Osteoblast (primary cell): Measurements from ENCODE around the gene TFCP2. TPM values are rescaled to one million over a fixed set of nuclear protein-coding genes. Genes with fewer than 3 reads are reported as not detected.

Source experiments
- DNase-seq: peaks from one replicate; pipeline ENCODE4 v3.0.0; 2011; ENCODE audit warnings: low spot score, mixed read lengths; ENCODE audit not compliant: insufficient read length; ENCODE audit errors: missing footprints
- H2AFZ ChIP-seq: 2 replicates; pipeline ENCODE4 v1.6.0; 2011; ENCODE audit warnings: mild to moderate bottlenecking, low read length
- H3K27ac ChIP-seq: 2 replicates; pipeline ENCODE4 v1.5.1; 2011; ENCODE audit warnings: mild to moderate bottlenecking, low read depth, low read length, moderate library complexity
- H3K27me3 ChIP-seq: 2 replicates; pipeline ENCODE4 v1.6.0; 2012; ENCODE audit warnings: mild to moderate bottlenecking, control low read depth, inconsistent platforms, low read length, moderate library complexity; ENCODE audit not compliant: insufficient read depth
- H3K36me3 ChIP-seq: 2 replicates; pipeline ENCODE4 v1.5.1; 2011; ENCODE audit warnings: mild to moderate bottlenecking, low read length, control low read depth, moderate library complexity; ENCODE audit not compliant: insufficient read depth
- H3K4me1 ChIP-seq: 2 replicates; pipeline ENCODE4 v1.5.1; 2011; ENCODE audit warnings: mild to moderate bottlenecking, low read length, control low read depth, moderate library complexity; ENCODE audit not compliant: insufficient read depth
- H3K4me2 ChIP-seq: 2 replicates; pipeline ENCODE4 v1.6.0; 2011; ENCODE audit warnings: mild to moderate bottlenecking, low read length; ENCODE audit not compliant: insufficient read depth
- H3K4me3 ChIP-seq: fragments of 200-600 bp; sonication (generic); 3 replicates; pipeline ENCODE4 v1.5.1; 2012; ENCODE audit warnings: mild to moderate bottlenecking, low read length, inconsistent platforms; ENCODE audit not compliant: insufficient read depth
- H3K79me2 ChIP-seq: 2 replicates; pipeline ENCODE4 v1.6.0; 2012; ENCODE audit warnings: mild to moderate bottlenecking, low read length, control low read depth, inconsistent platforms; ENCODE audit not compliant: insufficient read depth
- H3K9me3 ChIP-seq: 2 replicates; pipeline ENCODE4 v1.5.1; 2011; ENCODE audit warnings: low read depth, low read length, control low read depth
- H4K20me1 ChIP-seq: 2 replicates; pipeline ENCODE4 v1.6.0; 2012; ENCODE audit warnings: mild to moderate bottlenecking, low read length, control low read depth; ENCODE audit not compliant: insufficient read depth
- CTCF ChIP-seq: IDR thresholded peaks from 2 replicates; pipeline ENCODE4 v1.5.1; 2011; ENCODE audit warnings: mild to moderate bottlenecking, low read depth, low read length, moderate library complexity; ENCODE audit errors: extremely low read depth
- total RNA-seq: library from RNA; depleted of rRNA; stranded (reverse); fragments of >200 nt; gene quantifications from 2 replicates; pipeline ENCODE4 v1.2.3, GENCODE V29; 2012

The TFCP2 gene
- total RNA-seq, 1 donor, result 7.6 TPM

- no peak for TF ChIP-seq CTCF
Observed at GRCh38 chr12:51216642-51217041, 43.7 kb upstream of the TFCP2 start.

DNA sequence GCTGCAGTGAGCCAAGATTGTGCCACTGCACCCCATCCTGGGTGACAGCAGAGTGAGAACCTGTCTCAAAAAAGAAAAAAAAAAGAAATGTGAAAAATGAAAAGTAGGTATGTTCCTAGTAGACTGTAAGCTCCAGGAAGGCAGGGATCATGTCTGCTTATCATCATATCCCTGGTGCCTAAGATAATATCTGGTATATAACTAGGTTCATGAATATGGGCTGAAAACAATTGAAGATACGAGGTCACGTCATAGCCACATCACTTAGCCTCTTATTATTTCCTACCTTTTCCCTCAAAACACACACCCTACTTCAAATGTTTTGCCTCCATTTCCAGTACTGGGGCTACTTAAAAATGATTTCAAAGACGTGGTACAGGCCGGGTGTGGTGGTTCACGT, 42.0 kb upstream of the TFCP2 start:
- H2AFZ ChIP-seq, result no peak overlapping the region

More at GRCh38 chr12:51216642-51217041, 43.7 kb upstream of the TFCP2 start:
- Histone ChIP-seq H2AFZ (peak overlapping the region; percentile 83), H3K79me2 (peaks cover 7% of the 10 kb centered on the region), H3K36me3 (no peaks in the 10 kb centered on the region), H3K4me3 (peak overlapping the region; percentile 88), H3K27ac (peak overlapping the region; percentile 53), H3K4me1 (peaks cover 15% of the 10 kb centered on the region), H3K9me3 (no peaks in the 10 kb centered on the region), H4K20me1 (no peaks in the 10 kb centered on the region), H3K4me2 (peak overlapping the region; percentile 84), H3K27me3 (no peaks in the 10 kb centered on the region)
- DNase-seq, result peak; percentile 50

GRCh38 chr12:51210690-51211395, 37.9 kb upstream of the TFCP2 start:
- TF ChIP-seq CTCF, result no peak
- H3K36me3 ChIP-seq, result peaks cover 6% of the 10 kb centered on the region
- no peak overlapping the region for H3K4me2 ChIP-seq
- H3K79me2 ChIP-seq, result peaks cover 7% of the 10 kb centered on the region
- H3K27ac ChIP-seq, result no peak overlapping the region
- DNase-seq, result no peak
- H4K20me1 ChIP-seq, result no peaks in the 10 kb centered on the region
- H3K4me3 ChIP-seq, result no peak overlapping the region
- H3K9me3 ChIP-seq, result no peaks in the 10 kb centered on the region
- H2AFZ ChIP-seq, result no peak overlapping the region
- H3K27me3 ChIP-seq, result no peaks in the 10 kb centered on the region
- H3K4me1 ChIP-seq, result no peaks in the 10 kb centered on the region

More for the DNA sequence above, 42.0 kb upstream of the TFCP2 start:
- no peak overlapping the region for H3K27ac ChIP-seq
- no peaks in the 10 kb centered on the region for H3K9me3 ChIP-seq
- H4K20me1 ChIP-seq, result no peaks in the 10 kb centered on the region
- peaks cover 7% of the 10 kb centered on the region for H3K79me2 ChIP-seq
- TF ChIP-seq CTCF, result no peak
- H3K4me1 ChIP-seq, result peaks cover 15% of the 10 kb centered on the region
- H3K27me3 ChIP-seq, result no peaks in the 10 kb centered on the region
- H3K4me2 ChIP-seq, result no peak overlapping the region
- DNase-seq, result peak; percentile 62
- no peaks in the 10 kb centered on the region for H3K36me3 ChIP-seq
- no peak overlapping the region for H3K4me3 ChIP-seq

DNA sequence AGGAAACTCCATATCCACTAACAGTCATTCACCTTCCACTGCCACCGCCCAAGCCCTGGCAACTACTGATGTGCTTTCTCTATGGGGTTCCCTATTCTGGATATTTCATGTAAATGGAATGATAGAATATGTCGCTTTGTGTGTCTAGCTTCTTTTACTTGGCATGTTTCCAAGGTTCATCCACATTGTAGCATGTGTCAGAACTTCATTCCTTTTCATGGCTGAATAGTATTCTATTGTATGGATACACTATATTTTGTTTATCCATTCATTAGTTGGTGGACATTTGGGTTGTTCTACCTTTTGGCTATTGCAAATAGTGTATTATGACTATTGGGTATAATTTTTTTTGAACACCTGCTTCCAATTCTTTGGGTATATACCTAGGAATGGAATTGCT, 36.3 kb upstream of the TFCP2 start:
- H3K36me3 ChIP-seq, result peaks cover 6% of the 10 kb centered on the region
- no peaks in the 10 kb centered on the region for H4K20me1 ChIP-seq
- no peak overlapping the region for H3K4me2 ChIP-seq
- H3K27ac ChIP-seq, result no peak overlapping the region
- peaks cover under 1% of the 10 kb centered on the region for H3K79me2 ChIP-seq
- no peak for TF ChIP-seq CTCF
- H3K9me3 ChIP-seq, result no peaks in the 10 kb centered on the region
- no peaks in the 10 kb centered on the region for H3K27me3 ChIP-seq
- H3K4me1 ChIP-seq, result no peaks in the 10 kb centered on the region
- no peak for DNase-seq
- no peak overlapping the region for H3K4me3 ChIP-seq
- H2AFZ ChIP-seq, result no peak overlapping the region
